Lower lobe of right lung (tissue), 2 donors: Measurements from ENCODE around the gene UQCRFS1. TPM values are rescaled to one million over a fixed set of nuclear protein-coding genes. Genes with fewer than 3 reads are reported as not detected.

Source experiments
- ATAC-seq, 2 donors: fragments of 200-7000 bp; cut with Tn5 transposase; one replicate each; pipeline ENCODE4 v1.9.1; 2020 to 2022; ENCODE audit warnings: mild to moderate bottlenecking in 2 of 2, moderate library complexity in 2 of 2
- DNase-seq: peaks from one replicate; pipeline ENCODE4 v3.0.0-alpha.2; 2020
- H3K27ac ChIP-seq: fragments of 200-600 bp; one replicate; pipeline ENCODE4 v1.8.0; 2022
- H3K27me3 ChIP-seq: fragments of 200-600 bp; one replicate; pipeline ENCODE4 v1.8.0; 2022; ENCODE audit warnings: low read depth
- H3K36me3 ChIP-seq: fragments of 200-600 bp; one replicate; pipeline ENCODE4 v1.8.0; 2022; ENCODE audit warnings: mild to moderate bottlenecking
- H3K4me1 ChIP-seq: fragments of 200-600 bp; one replicate; pipeline ENCODE4 v1.8.0; 2022
- H3K4me3 ChIP-seq: fragments of 200-600 bp; one replicate; pipeline ENCODE4 v1.8.0; 2022; ENCODE audit warnings: mild to moderate bottlenecking
- H3K9me3 ChIP-seq: fragments of 200-600 bp; one replicate; pipeline ENCODE4 v1.8.0; 2022
- intact Hi-C: fragments of 100-400 bp; cut with DNase I; formaldehyde crosslinking; loops from one replicate; pipeline ENCODE4 v1.11.0; 2022
- total RNA-seq: library from RNA; stranded (reverse); fragmentation: NEBNext Ultra II Directional; extraction: Animal tissue kit (Norgen Biotek cat#: 25700); gene quantifications from one replicate; pipeline ENCODE4 v1.2.1, GENCODE V29; 2021
- TF ChIP-seq, protein P1 (sequence below): fragments of 200-600 bp; IDR thresholded peaks from one replicate; pipeline ENCODE4 v1.8.0; 2022; ENCODE audit warnings: antibody characterized with exemption, mild to moderate bottlenecking
- donor health status: DM: no; HTN: yes; CAD: no; lungs with severe emphysema.

UQCRFS1 gene
- total RNA-seq, 1 donor from 2014 or later: 21.5 TPM

DNA sequence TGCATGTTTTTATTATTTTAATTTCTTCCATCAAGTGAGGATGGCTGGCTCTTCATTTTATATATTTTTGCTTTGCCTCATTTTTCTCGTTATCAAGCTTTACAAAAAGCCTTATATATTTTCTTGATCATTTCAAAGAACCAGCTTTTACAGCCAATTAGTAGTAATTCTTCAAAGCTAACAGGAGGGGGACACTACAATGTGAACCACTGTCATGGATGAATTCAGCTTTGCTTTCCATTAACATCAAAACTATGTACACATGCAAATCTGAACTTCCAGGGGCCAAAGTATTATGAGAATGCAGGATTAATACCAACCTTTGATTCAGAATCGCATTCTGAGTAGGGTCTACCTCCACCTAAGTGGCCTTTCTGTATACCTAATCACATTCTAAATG, 11.1 kb downstream of the UQCRFS1 start:
- intact Hi-C loops: no loop called here
- TF ChIP-seq, protein P1, sequence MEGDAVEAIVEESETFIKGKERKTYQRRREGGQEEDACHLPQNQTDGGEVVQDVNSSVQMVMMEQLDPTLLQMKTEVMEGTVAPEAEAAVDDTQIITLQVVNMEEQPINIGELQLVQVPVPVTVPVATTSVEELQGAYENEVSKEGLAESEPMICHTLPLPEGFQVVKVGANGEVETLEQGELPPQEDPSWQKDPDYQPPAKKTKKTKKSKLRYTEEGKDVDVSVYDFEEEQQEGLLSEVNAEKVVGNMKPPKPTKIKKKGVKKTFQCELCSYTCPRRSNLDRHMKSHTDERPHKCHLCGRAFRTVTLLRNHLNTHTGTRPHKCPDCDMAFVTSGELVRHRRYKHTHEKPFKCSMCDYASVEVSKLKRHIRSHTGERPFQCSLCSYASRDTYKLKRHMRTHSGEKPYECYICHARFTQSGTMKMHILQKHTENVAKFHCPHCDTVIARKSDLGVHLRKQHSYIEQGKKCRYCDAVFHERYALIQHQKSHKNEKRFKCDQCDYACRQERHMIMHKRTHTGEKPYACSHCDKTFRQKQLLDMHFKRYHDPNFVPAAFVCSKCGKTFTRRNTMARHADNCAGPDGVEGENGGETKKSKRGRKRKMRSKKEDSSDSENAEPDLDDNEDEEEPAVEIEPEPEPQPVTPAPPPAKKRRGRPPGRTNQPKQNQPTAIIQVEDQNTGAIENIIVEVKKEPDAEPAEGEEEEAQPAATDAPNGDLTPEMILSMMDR: no peak
- H3K27ac ChIP-seq: no peak overlapping the region
- H3K4me1 ChIP-seq: no peaks in the 10 kb centered on the region
- no peak for ATAC-seq
- H3K9me3 ChIP-seq: no peaks in the 10 kb centered on the region
- no peak for DNase-seq
- no peak overlapping the region for H3K4me3 ChIP-seq
- no peaks in the 10 kb centered on the region for H3K27me3 ChIP-seq
- peaks cover 12% of the 10 kb centered on the region for H3K36me3 ChIP-seq

DNA sequence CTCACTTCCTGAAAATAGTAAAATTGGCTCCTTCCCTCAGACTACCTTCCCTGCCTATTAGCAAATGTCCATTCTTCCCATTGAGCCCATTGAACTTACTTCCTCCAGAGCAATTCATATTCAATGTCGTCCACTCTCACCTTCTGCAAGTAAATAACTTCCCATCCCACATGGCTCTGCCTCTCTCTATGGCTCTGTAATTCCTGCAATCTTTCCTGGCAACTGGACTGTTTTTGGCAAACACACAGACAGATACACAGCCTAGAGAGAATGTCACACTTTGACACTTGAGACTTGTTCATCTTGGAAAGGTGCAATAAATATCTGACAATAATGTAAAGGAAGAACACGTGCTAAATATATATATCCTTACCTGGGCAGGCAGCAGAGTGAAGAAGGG, 18.3 kb downstream of the UQCRFS1 start:
- H3K27ac ChIP-seq: no peak overlapping the region
- no peaks in the 10 kb centered on the region for H3K27me3 ChIP-seq
- intact Hi-C loops: no loop called here
- DNase-seq (no peak), ATAC-seq (no peak)
- no peaks in the 10 kb centered on the region for H3K9me3 ChIP-seq
- no peaks in the 10 kb centered on the region for H3K4me1 ChIP-seq
- TF ChIP-seq, protein P1: no peak
- H3K4me3 ChIP-seq: no peak overlapping the region
- no peaks in the 10 kb centered on the region for H3K36me3 ChIP-seq

- H3K36me3 ChIP-seq: no peaks in the 10 kb centered on the region
- no peak overlapping the region for H3K27ac ChIP-seq
- peaks cover 3% of the 10 kb centered on the region for H3K27me3 ChIP-seq
- no peak overlapping the region for H3K4me3 ChIP-seq
- TF ChIP-seq, protein P1: no peak
- DNase-seq (no peak), ATAC-seq (no peak)
- intact Hi-C loops: no loop called here
- no peaks in the 10 kb centered on the region for H3K9me3 ChIP-seq
- H3K4me1 ChIP-seq: no peaks in the 10 kb centered on the region
Measured at GRCh38 chr19:29193155-29193554, 19.8 kb downstream of the UQCRFS1 start.

- TF ChIP-seq, protein P1: no peak
- Histone ChIP-seq H3K9me3 (no peaks in the 10 kb centered on the region), H3K27me3 (peaks cover 3% of the 10 kb centered on the region), H3K4me3 (no peak overlapping the region), H3K36me3 (no peaks in the 10 kb centered on the region), H3K4me1 (no peaks in the 10 kb centered on the region), H3K27ac (no peak overlapping the region)
- intact Hi-C loops: no loop called here
- DNase-seq (no peak), ATAC-seq (no peak)
Measured at GRCh38 chr19:29191005-29191404, 21.9 kb downstream of the UQCRFS1 start.

- peaks cover 3% of the 10 kb centered on the region for H3K27me3 ChIP-seq
- no peak overlapping the region for H3K4me3 ChIP-seq
- DNase-seq (no peak), ATAC-seq (no peak)
- H3K27ac ChIP-seq: no peak overlapping the region
- TF ChIP-seq, protein P1: no peak
- H3K4me1 ChIP-seq: no peaks in the 10 kb centered on the region
- intact Hi-C loops: no loop called here
- no peaks in the 10 kb centered on the region for H3K9me3 ChIP-seq
- H3K36me3 ChIP-seq: no peaks in the 10 kb centered on the region
Measured at GRCh38 chr19:29189033-29189360, 24.0 kb downstream of the UQCRFS1 start.
